ENCODE results near the gene CD248.

CD248 gene

DNA sequence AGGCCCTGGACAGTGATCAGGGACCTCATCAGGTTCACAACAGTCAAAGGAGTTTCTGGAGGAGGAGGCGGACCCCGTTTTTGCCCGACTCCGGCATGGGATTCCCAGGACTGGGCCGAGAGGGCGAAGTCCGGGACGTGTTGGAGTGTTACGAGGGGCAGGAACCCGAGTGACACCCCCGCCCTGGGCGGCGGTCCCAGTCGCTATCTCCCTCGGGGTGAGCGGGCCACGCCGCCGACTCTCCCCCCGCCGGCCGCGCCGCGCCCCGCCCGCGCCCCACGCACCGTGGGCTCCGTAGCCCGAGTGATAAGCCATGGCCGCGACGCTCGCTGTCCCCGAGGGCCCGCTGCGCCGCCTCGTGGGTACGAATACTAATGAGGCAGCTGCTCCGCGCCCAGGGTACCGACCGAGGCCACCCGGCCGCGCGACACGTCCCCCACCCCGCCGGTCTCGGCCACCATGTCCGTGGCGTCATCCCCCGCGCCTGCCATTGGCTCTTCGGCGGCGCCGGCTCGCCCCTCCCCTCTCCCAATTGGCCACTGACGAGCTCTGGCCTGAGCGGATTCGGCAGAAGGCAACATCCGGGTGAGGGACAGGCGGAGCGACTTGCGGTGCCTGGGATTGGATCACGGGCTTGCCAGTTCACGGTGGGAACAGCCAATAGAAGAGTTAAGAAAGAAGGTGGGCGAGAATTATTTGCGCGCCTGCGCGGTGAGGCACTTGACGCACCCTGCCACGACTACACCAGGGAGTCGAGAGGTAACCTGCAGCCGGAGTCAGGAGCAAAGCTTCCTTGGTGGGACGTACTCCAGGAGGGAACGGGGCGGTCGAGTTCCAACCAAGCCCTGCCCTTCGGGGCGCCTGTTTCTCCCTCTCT is 27.9 kb downstream of the CD248 start, which contains the start of gene YIF1A:
TSS of gene YIF1A (minus strand) at position 473 of the 877 bp plus-strand sequence. CDS start at position 315, 158 bp downstream.
- Histone ChIP-seq H3K4me3 (ENCODE audit: low read depth in 1 of 2, low read length in 2 of 2) (peak within 1 kb of the TSS; percentile 86 to 88), H3K27ac (ENCODE audit: low read depth, low read length) (peak within 1 kb of the TSS; percentile 94), H3K4me1 (ENCODE audit: control insufficient read depth in 1 of 2, insufficient read depth in 2 of 2, low read length in 2 of 2) (peaks cover 19 to 34% of the 10 kb centered on the region in 2 donors), H3K27me3 (ENCODE audit: control insufficient read depth in 1 of 2, insufficient read depth in 2 of 2, low read length in 2 of 2) (peaks cover 20 to 24% of the 10 kb centered on the region in 2 donors), H3K36me3 (ENCODE audit: control insufficient read depth in 1 of 2, insufficient read depth in 2 of 2, low read length in 2 of 2) (peaks cover 0 to 17% of the 10 kb centered on the region in 2 donors), H3K9me3 (ENCODE audit: control insufficient read depth in 1 of 2, low read length in 2 of 2) (no peaks in the 10 kb centered on the region), H3K9ac (ENCODE audit: low read depth in 1 of 2, low read length in 2 of 2) (peak within 1 kb of the TSS; percentile 88 to 97)

DNA sequence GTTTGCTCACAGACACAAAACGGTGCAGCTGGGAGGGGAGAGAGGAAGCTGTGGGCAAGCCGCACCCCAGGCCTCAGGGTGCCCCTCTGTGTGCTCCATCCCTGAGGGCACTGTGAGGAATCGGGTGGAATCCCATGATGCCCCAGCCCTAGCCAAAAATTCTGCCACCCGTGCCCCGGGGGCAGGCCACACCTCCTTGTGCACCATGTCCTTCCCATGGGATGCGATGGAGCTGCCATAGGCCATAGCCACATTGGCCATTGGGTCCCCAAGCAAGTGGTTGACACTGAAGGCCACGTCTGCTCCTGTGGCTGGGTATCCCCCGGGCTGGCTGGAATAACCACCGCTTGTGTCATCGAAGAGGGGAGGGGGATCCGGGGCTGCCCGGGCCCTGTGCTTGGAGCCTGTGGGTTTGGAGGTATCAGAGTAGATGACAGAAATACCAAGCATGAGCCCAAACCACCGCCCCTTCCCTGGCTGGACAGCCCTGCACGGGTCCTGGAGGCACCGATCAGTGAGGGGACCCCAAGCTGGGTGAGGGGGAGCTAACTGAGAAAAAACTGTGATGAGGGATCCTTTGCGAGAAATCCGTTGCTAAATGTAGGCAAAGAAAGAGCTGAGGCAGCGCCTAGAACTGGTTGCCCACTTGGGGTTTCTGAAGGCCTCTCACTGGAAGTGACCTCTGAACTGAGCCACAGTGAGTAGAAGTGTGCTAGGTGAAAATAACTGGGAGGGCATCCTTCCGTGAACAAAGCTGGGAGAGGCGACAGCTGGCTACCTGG is 28.8 kb downstream of the CD248 start:
- Histone ChIP-seq H3K9ac (ENCODE audit: low read depth in 1 of 2, low read length in 2 of 2) (peak overlapping the region; percentile 88 to 97), H3K4me1 (ENCODE audit: control insufficient read depth in 1 of 2, insufficient read depth in 2 of 2, low read length in 2 of 2) (peaks cover 19 to 35% of the 10 kb centered on the region in 2 donors), H3K9me3 (ENCODE audit: control insufficient read depth in 1 of 2, low read length in 2 of 2) (no peaks in the 10 kb centered on the region), H3K4me3 (ENCODE audit: low read depth in 1 of 2, low read length in 2 of 2) (peak overlapping the region; percentile 86), H3K27me3 (ENCODE audit: control insufficient read depth in 1 of 2, insufficient read depth in 2 of 2, low read length in 2 of 2) (peaks cover 14 to 16% of the 10 kb centered on the region in 2 donors), H3K36me3 (ENCODE audit: control insufficient read depth in 1 of 2, insufficient read depth in 2 of 2, low read length in 2 of 2) (peaks cover 0 to 20% of the 10 kb centered on the region in 2 donors), H3K27ac (ENCODE audit: low read depth, low read length) (peak overlapping the region; percentile 94)

- Histone ChIP-seq H3K27ac (ENCODE audit: low read depth, low read length) (no peak overlapping the region), H3K27me3 (ENCODE audit: control insufficient read depth in 1 of 2, insufficient read depth in 2 of 2, low read length in 2 of 2) (peaks cover 7 to 9% of the 10 kb centered on the region in 2 donors), H3K9me3 (ENCODE audit: control insufficient read depth in 1 of 2, low read length in 2 of 2) (no peaks in the 10 kb centered on the region), H3K4me3 (ENCODE audit: low read depth in 1 of 2, low read length in 2 of 2) (peak overlapping the region in 1 of 2 donors; percentile 86), H3K9ac (ENCODE audit: low read depth in 1 of 2, low read length in 2 of 2) (peak overlapping the region in 1 of 2 donors; percentile 97), H3K4me1 (ENCODE audit: control insufficient read depth in 1 of 2, insufficient read depth in 2 of 2, low read length in 2 of 2) (peaks cover 19 to 35% of the 10 kb centered on the region in 2 donors), H3K36me3 (ENCODE audit: control insufficient read depth in 1 of 2, insufficient read depth in 2 of 2, low read length in 2 of 2) (peaks cover 0 to 25% of the 10 kb centered on the region in 2 donors)
Measured at GRCh38 chr11:66287211-66287888, 29.5 kb downstream of the CD248 start.

- no peak overlapping the region for H3K27ac ChIP-seq (ENCODE audit: low read depth, low read length)
- H3K9me3 ChIP-seq (ENCODE audit: control insufficient read depth in 1 of 2, low read length in 2 of 2): no peaks in the 10 kb centered on the region
- peaks cover 19 to 35% of the 10 kb centered on the region in 2 donors for H3K4me1 ChIP-seq (ENCODE audit: control insufficient read depth in 1 of 2, insufficient read depth in 2 of 2, low read length in 2 of 2)
- no peak overlapping the region for H3K9ac ChIP-seq (ENCODE audit: low read depth in 1 of 2, low read length in 2 of 2)
- peaks cover 0 to 25% of the 10 kb centered on the region in 2 donors for H3K36me3 ChIP-seq (ENCODE audit: control insufficient read depth in 1 of 2, insufficient read depth in 2 of 2, low read length in 2 of 2)
- no peak overlapping the region for H3K4me3 ChIP-seq (ENCODE audit: low read depth in 1 of 2, low read length in 2 of 2)
- H3K27me3 ChIP-seq (ENCODE audit: control insufficient read depth in 1 of 2, insufficient read depth in 2 of 2, low read length in 2 of 2): peaks cover 5 to 6% of the 10 kb centered on the region in 2 donors
Measured at GRCh38 chr11:66286699-66287098, 30.1 kb downstream of the CD248 start.

DNA sequence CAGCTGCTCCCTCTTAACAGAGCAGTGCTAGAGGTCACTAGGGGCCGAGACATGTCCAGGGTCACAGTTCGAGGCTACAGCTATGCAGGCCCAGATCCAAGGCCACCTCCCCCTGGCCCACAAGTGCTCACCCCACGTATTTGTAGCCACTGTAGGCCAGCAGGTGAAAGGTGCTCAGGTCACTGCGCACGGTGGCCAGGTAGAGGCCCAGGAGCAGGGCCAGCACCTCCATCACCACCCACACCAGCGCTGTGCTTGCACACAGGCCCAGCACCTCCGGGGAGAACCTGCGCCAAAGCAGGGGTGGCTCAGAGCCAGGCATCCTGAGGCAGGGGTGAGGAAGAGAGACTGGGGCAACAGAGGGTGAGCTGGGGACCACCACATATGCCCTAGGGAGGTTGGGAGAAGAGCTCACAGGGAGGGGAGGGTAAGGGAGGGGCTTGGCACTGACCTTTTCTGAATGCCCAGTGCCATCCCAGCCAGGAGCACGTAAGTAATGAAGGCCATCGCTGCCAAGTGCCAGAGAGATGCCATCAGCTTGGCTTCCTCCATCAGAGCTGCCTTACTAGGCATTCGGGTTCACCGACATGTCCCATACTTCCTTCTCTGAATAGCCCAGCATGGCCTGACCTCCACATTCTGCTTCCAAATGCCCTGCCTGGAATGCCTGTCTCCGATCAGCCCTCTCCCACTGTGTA is 31.4 kb downstream of the CD248 start:
- Histone ChIP-seq H3K4me3 (ENCODE audit: low read depth in 1 of 2, low read length in 2 of 2) (no peak overlapping the region), H3K27ac (ENCODE audit: low read depth, low read length) (no peak overlapping the region), H3K9ac (ENCODE audit: low read depth in 1 of 2, low read length in 2 of 2) (no peak overlapping the region), H3K36me3 (ENCODE audit: control insufficient read depth in 1 of 2, insufficient read depth in 2 of 2, low read length in 2 of 2) (peaks cover 0 to 25% of the 10 kb centered on the region in 2 donors), H3K4me1 (ENCODE audit: control insufficient read depth in 1 of 2, insufficient read depth in 2 of 2, low read length in 2 of 2) (peaks cover 19 to 32% of the 10 kb centered on the region in 2 donors), H3K9me3 (ENCODE audit: control insufficient read depth in 1 of 2, low read length in 2 of 2) (no peaks in the 10 kb centered on the region), H3K27me3 (ENCODE audit: control insufficient read depth in 1 of 2, insufficient read depth in 2 of 2, low read length in 2 of 2) (no peaks in the 10 kb centered on the region)

DNA sequence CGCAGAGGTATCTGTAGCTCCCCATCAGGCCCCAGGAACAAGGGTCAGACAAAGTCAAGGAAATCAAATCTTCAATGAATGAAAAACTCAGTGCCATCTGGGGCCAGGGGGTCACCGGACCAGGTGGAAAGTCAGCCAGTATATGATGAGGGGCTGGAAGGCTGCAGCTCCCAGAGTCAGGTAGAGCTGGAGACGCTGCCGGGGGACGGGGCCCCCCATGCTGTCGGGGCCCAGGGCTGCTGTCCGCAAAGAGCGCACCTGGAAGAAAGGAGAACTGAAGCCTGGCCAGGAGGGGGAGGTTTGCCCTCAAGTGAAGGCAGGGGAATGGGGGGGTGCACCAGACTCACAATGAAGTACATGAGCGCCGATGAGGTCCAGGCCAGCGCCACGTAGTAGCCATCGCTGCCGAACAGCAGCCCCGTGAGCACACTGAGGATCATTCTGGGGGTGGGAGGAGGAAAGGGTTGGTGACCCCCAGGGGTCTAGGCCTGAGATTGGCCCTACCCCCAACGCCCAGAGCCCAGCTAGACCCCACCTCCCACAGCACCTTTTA is 32.2 kb downstream of the CD248 start:
- no peak overlapping the region for H3K9ac ChIP-seq (ENCODE audit: low read depth in 1 of 2, low read length in 2 of 2)
- H3K4me3 ChIP-seq (ENCODE audit: low read depth in 1 of 2, low read length in 2 of 2): no peak overlapping the region
- H3K9me3 ChIP-seq (ENCODE audit: control insufficient read depth in 1 of 2, low read length in 2 of 2): no peaks in the 10 kb centered on the region
- no peaks in the 10 kb centered on the region for H3K27me3 ChIP-seq (ENCODE audit: control insufficient read depth in 1 of 2, insufficient read depth in 2 of 2, low read length in 2 of 2)
- peaks cover 11 to 25% of the 10 kb centered on the region in 2 donors for H3K4me1 ChIP-seq (ENCODE audit: control insufficient read depth in 1 of 2, insufficient read depth in 2 of 2, low read length in 2 of 2)
- peaks cover 0 to 25% of the 10 kb centered on the region in 2 donors for H3K36me3 ChIP-seq (ENCODE audit: control insufficient read depth in 1 of 2, insufficient read depth in 2 of 2, low read length in 2 of 2)
- H3K27ac ChIP-seq (ENCODE audit: low read depth, low read length): no peak overlapping the region

- H3K9ac ChIP-seq (ENCODE audit: low read depth in 1 of 2, low read length in 2 of 2): no peak overlapping the region
- H3K4me3 ChIP-seq (ENCODE audit: low read depth in 1 of 2, low read length in 2 of 2): no peak overlapping the region
- no peaks in the 10 kb centered on the region for H3K27me3 ChIP-seq (ENCODE audit: control insufficient read depth in 1 of 2, insufficient read depth in 2 of 2, low read length in 2 of 2)
- no peaks in the 10 kb centered on the region for H3K9me3 ChIP-seq (ENCODE audit: control insufficient read depth in 1 of 2, low read length in 2 of 2)
- H3K4me1 ChIP-seq (ENCODE audit: control insufficient read depth in 1 of 2, insufficient read depth in 2 of 2, low read length in 2 of 2): peaks cover 10 to 24% of the 10 kb centered on the region in 2 donors
- H3K27ac ChIP-seq (ENCODE audit: low read depth, low read length): no peak overlapping the region
- H3K36me3 ChIP-seq (ENCODE audit: control insufficient read depth in 1 of 2, insufficient read depth in 2 of 2, low read length in 2 of 2): peaks cover 0 to 25% of the 10 kb centered on the region in 2 donors
Measured at GRCh38 chr11:66283461-66284105, 33.3 kb downstream of the CD248 start.

- Histone ChIP-seq H3K27ac (ENCODE audit: low read depth, low read length) (no peak overlapping the region), H3K9ac (ENCODE audit: low read depth in 1 of 2, low read length in 2 of 2) (no peak overlapping the region), H3K9me3 (ENCODE audit: control insufficient read depth in 1 of 2, low read length in 2 of 2) (no peaks in the 10 kb centered on the region), H3K4me3 (ENCODE audit: low read depth in 1 of 2, low read length in 2 of 2) (no peak overlapping the region), H3K27me3 (ENCODE audit: control insufficient read depth in 1 of 2, insufficient read depth in 2 of 2, low read length in 2 of 2) (no peaks in the 10 kb centered on the region), H3K36me3 (ENCODE audit: control insufficient read depth in 1 of 2, insufficient read depth in 2 of 2, low read length in 2 of 2) (peaks cover 0 to 25% of the 10 kb centered on the region in 2 donors), H3K4me1 (ENCODE audit: control insufficient read depth in 1 of 2, insufficient read depth in 2 of 2, low read length in 2 of 2) (peaks cover 3 to 16% of the 10 kb centered on the region in 2 donors)
Measured at GRCh38 chr11:66282468-66283455, 34.1 kb downstream of the CD248 start.

All from duodenal mucosa (tissue), 2 donors.